HEK293 (cell line): ENCODE measurements around the gene HDHD5.

ENCODE experiments used
- CTCF ChIA-PET: fragments of 350-600 bp; formaldehyde crosslinking; extraction: SDS; loops from one replicate; lab custom pipeline; 2021; ENCODE audit warnings: antibody characterized with exemption; lab: Yijun Ruan, JAX
- POLR2A ChIA-PET: fragments of 300-600 bp; formaldehyde crosslinking; extraction: SDS; loops from one replicate; lab custom pipeline; 2020; ENCODE audit warnings: antibody characterized with exemption, inconsistent platforms; lab: Yijun Ruan, JAX
- H3K27ac ChIP-seq: fragments of 200-500 bp; sonication (Bioruptor generic); 2 replicates; pipeline ENCODE4 v1.5.1; 2014; ENCODE audit warnings: low read depth, low read length, control low read depth, inconsistent platforms; ENCODE audit errors: extremely low read depth
- H3K36me3 ChIP-seq, 2 experiments: fragments of 200-500 bp in 1 of 2; sonication (Bioruptor generic) in 1 of 2; 1 replicate in 1 of 2; 2 replicates in 1 of 2; pipeline ENCODE4 v1.5.1; 2014 to 2017; ENCODE audit warnings: inconsistent platforms in 2 of 2, low read length in 2 of 2; ENCODE audit not compliant: control insufficient read depth in 2 of 2, insufficient read depth in 1 of 2
- H3K4me1 ChIP-seq: fragments of 200-500 bp; sonication (Bioruptor generic); 2 replicates; pipeline ENCODE4 v1.5.1; 2014; ENCODE audit warnings: mild to moderate bottlenecking, low read length, inconsistent platforms; ENCODE audit not compliant: control insufficient read depth, insufficient read depth
- H3K4me3 ChIP-seq: 2 replicates; pipeline ENCODE4 v1.5.1; 2011; ENCODE audit warnings: low read depth, mild to moderate bottlenecking, control low read depth, low read length, moderate library complexity
- H3K9me3 ChIP-seq: fragments of 200-500 bp; sonication (Bioruptor generic); 2 replicates; pipeline ENCODE4 v1.5.1; 2014; ENCODE audit warnings: low read depth, low read length, inconsistent platforms; ENCODE audit not compliant: control insufficient read depth, insufficient read depth
- FEZF1 ChIP-seq: fragments of 450-650 bp; formaldehyde crosslinking; IDR thresholded peaks from 2 replicates; pipeline ENCODE4 v1.5.1; 2016; ENCODE audit warnings: missing biosample characterization, missing genetic modification characterization
- GLI4 ChIP-seq: fragments of 450-650 bp; formaldehyde crosslinking; IDR thresholded peaks from 2 replicates; pipeline ENCODE4 v1.5.1; 2016; ENCODE audit warnings: missing biosample characterization, missing genetic modification characterization
- SCRT2 ChIP-seq: fragments of 450-650 bp; formaldehyde crosslinking; IDR thresholded peaks from 2 replicates; pipeline ENCODE4 v1.5.1; 2016; ENCODE audit warnings: missing biosample characterization, missing genetic modification characterization
- ZBTB21 ChIP-seq: fragments of 450-650 bp; formaldehyde crosslinking; IDR thresholded peaks from 2 replicates; pipeline ENCODE4 v1.5.1; 2017; ENCODE audit warnings: missing biosample characterization, missing genetic modification characterization
- ZFHX2 ChIP-seq: fragments of 450-650 bp; formaldehyde crosslinking; conservative IDR thresholded peaks from 2 replicates; pipeline ENCODE4 v1.5.1; 2016; ENCODE audit warnings: missing biosample characterization, missing genetic modification characterization
- ZFP37 ChIP-seq: fragments of 450-650 bp; formaldehyde crosslinking; IDR thresholded peaks from 2 replicates; pipeline ENCODE4 v1.5.1; 2016; ENCODE audit warnings: missing biosample characterization, missing genetic modification characterization
- ZFP41 ChIP-seq: fragments of 450-650 bp; formaldehyde crosslinking; IDR thresholded peaks from 2 replicates; pipeline ENCODE4 v1.5.1; 2016; ENCODE audit warnings: missing biosample characterization, missing genetic modification characterization, borderline replicate concordance
- ZNF121 ChIP-seq: fragments of 450-650 bp; formaldehyde crosslinking; IDR thresholded peaks from 2 replicates; pipeline ENCODE4 v1.5.1; 2016; ENCODE audit warnings: missing biosample characterization, missing genetic modification characterization
- ZNF138 ChIP-seq: fragments of 450-650 bp; formaldehyde crosslinking; IDR thresholded peaks from 2 replicates; pipeline ENCODE4 v1.5.1; 2016; ENCODE audit warnings: missing biosample characterization, missing genetic modification characterization, borderline replicate concordance
- ZNF175 ChIP-seq: fragments of 450-650 bp; formaldehyde crosslinking; IDR thresholded peaks from 2 replicates; pipeline ENCODE4 v1.5.1; 2016; ENCODE audit warnings: missing biosample characterization, missing genetic modification characterization
- ZNF211 ChIP-seq: fragments of 450-650 bp; formaldehyde crosslinking; IDR thresholded peaks from 2 replicates; pipeline ENCODE4 v1.5.1; 2016; ENCODE audit warnings: low read depth, missing biosample characterization, missing genetic modification characterization
- ZNF366 ChIP-seq: fragments of 450-650 bp; formaldehyde crosslinking; conservative IDR thresholded peaks from 2 replicates; pipeline ENCODE4 v1.5.1; 2016; ENCODE audit warnings: missing biosample characterization, missing genetic modification characterization
- ZNF394 ChIP-seq: fragments of 450-650 bp; formaldehyde crosslinking; IDR thresholded peaks from 2 replicates; pipeline ENCODE4 v1.5.1; 2016; ENCODE audit warnings: missing biosample characterization, missing genetic modification characterization, mild to moderate bottlenecking, moderate library complexity, borderline replicate concordance
- ZNF423 ChIP-seq: fragments of 450-650 bp; formaldehyde crosslinking; IDR thresholded peaks from 2 replicates; pipeline ENCODE4 v1.5.1; 2016; ENCODE audit warnings: missing biosample characterization, missing genetic modification characterization
- ZNF48 ChIP-seq: fragments of 450-650 bp; formaldehyde crosslinking; IDR thresholded peaks from 2 replicates; pipeline ENCODE4 v1.5.1; 2016; ENCODE audit warnings: missing biosample characterization, missing genetic modification characterization
- ZNF510 ChIP-seq: fragments of 450-650 bp; formaldehyde crosslinking; IDR thresholded peaks from 2 replicates; pipeline ENCODE4 v1.5.1; 2018; ENCODE audit warnings: mild to moderate bottlenecking, missing genetic modification characterization, missing biosample characterization; ENCODE audit not compliant: insufficient replicate concordance
- ZNF529 ChIP-seq: fragments of 450-650 bp; formaldehyde crosslinking; IDR thresholded peaks from 2 replicates; pipeline ENCODE4 v1.5.1; 2017; ENCODE audit warnings: missing genetic modification characterization, missing biosample characterization; ENCODE audit not compliant: insufficient replicate concordance
- ZNF549 ChIP-seq: fragments of 450-650 bp; IDR thresholded peaks from 2 replicates; pipeline ENCODE4 v1.5.1; 2018; ENCODE audit warnings: missing biosample characterization, missing genetic modification characterization, mild to moderate bottlenecking, inconsistent platforms, moderate library complexity
- ZNF560 ChIP-seq: fragments of 450-650 bp; formaldehyde crosslinking; IDR thresholded peaks from 2 replicates; pipeline ENCODE4 v1.5.1; 2017; ENCODE audit warnings: missing biosample characterization, missing genetic modification characterization, borderline replicate concordance
- ZNF623 ChIP-seq: fragments of 450-650 bp; formaldehyde crosslinking; IDR thresholded peaks from 2 replicates; pipeline ENCODE4 v1.5.1; 2016; ENCODE audit warnings: missing biosample characterization, missing genetic modification characterization
- ZNF629 ChIP-seq: fragments of 450-650 bp; formaldehyde crosslinking; IDR thresholded peaks from 2 replicates; pipeline ENCODE4 v1.5.1; 2017; ENCODE audit warnings: missing biosample characterization, missing genetic modification characterization
- ZNF639 ChIP-seq: fragments of 450-650 bp; formaldehyde crosslinking; IDR thresholded peaks from 2 replicates; pipeline ENCODE4 v1.5.1; 2016; ENCODE audit warnings: missing biosample characterization, missing genetic modification characterization
- ZNF76 ChIP-seq: fragments of 450-650 bp; formaldehyde crosslinking; IDR thresholded peaks from 2 replicates; pipeline ENCODE4; 2016; ENCODE audit warnings: low read depth, missing biosample characterization, missing genetic modification characterization, borderline replicate concordance
- ZNF791 ChIP-seq: fragments of 450-650 bp; formaldehyde crosslinking; IDR thresholded peaks from 2 replicates; pipeline ENCODE4 v1.5.1; 2016; ENCODE audit warnings: missing biosample characterization, missing genetic modification characterization
- ZNF792 ChIP-seq: fragments of 450-650 bp; formaldehyde crosslinking; IDR thresholded peaks from 2 replicates; pipeline ENCODE4 v1.5.1; 2016; ENCODE audit warnings: missing biosample characterization, missing genetic modification characterization
- ZNF837 ChIP-seq: fragments of 450-650 bp; formaldehyde crosslinking; IDR thresholded peaks from 2 replicates; pipeline ENCODE4 v1.5.1; 2016; ENCODE audit warnings: missing biosample characterization, missing genetic modification characterization
- TF ChIP-seq, protein P1 (sequence below): fragments of 450-650 bp; formaldehyde crosslinking; IDR thresholded peaks from 2 replicates; pipeline ENCODE4 v1.5.1; 2017; ENCODE audit warnings: missing biosample characterization, missing genetic modification characterization

Gene HDHD5

GRCh38 chr22:17194213-17194612, 35.1 kb upstream of the HDHD5 start:
- CTCF ChIA-PET = interaction anchor here (0.5 to 9.2 kb wide), 2 partner anchors 22 to 229 kb away, joined by 5 to 51 read pairs; no protein-coding TSS in a partner anchor
- no peak overlapping the region for H3K27ac ChIP-seq
- H3K4me1 ChIP-seq = peaks cover 5% of the 10 kb centered on the region
- POLR2A ChIA-PET = interaction anchor here (1.1 kb wide), 1 partner anchor 23 kb away, joined by 3 read pairs; no protein-coding TSS in a partner anchor
- H3K9me3 ChIP-seq = no peaks in the 10 kb centered on the region
- no peak overlapping the region for H3K4me3 ChIP-seq
- H3K36me3 ChIP-seq = no peaks in the 10 kb centered on the region
- TF ChIP-seq ZBTB21 (tag by site-specific recombination) = no peak
- no peak for TF ChIP-seq ZNF138 (tag by site-specific recombination)
- no peak for TF ChIP-seq ZFP41 (tag by site-specific recombination)
- TF ChIP-seq ZNF529 (tag by site-specific recombination) = no peak
- TF ChIP-seq ZNF837 = no peak
- TF ChIP-seq ZNF394 (tag by site-specific recombination) = no peak
- TF ChIP-seq ZNF211 = no peak
- no peak for TF ChIP-seq ZNF792 (tag by site-specific recombination)
- TF ChIP-seq ZNF629 (tag by site-specific recombination) = no peak
- TF ChIP-seq ZNF48 (tag by site-specific recombination) = no peak
- no peak for TF ChIP-seq ZNF76 (tag by site-specific recombination)
- TF ChIP-seq ZNF560 (tag by site-specific recombination) = no peak
- no peak for TF ChIP-seq ZNF549 (tag by site-specific recombination)
- no peak for TF ChIP-seq ZNF623 (tag by site-specific recombination)
- no peak for TF ChIP-seq FEZF1
- no peak for TF ChIP-seq GLI4 (tag by site-specific recombination)

GRCh38 chr22:17192186-17192585, 33.1 kb upstream of the HDHD5 start:
- CTCF ChIA-PET = interaction anchor here (1.8 to 9.2 kb wide), 2 partner anchors 20 to 309 kb away, joined by 7 to 51 read pairs; no protein-coding TSS in a partner anchor
- Histone ChIP-seq H3K4me3 (no peak overlapping the region), H3K27ac (no peak overlapping the region), H3K9me3 (no peaks in the 10 kb centered on the region), H3K4me1 (peaks cover 5% of the 10 kb centered on the region), H3K36me3 (no peaks in the 10 kb centered on the region)
- TF ChIP-seq ZNF791 (tag by site-specific recombination) (no peak), ZFP37 (tag by site-specific recombination) (no peak), SCRT2 (tag by site-specific recombination) (no peak), ZNF423 (tag by site-specific recombination) (no peak), ZNF366 (no peak)
- TF ChIP-seq, protein P1, sequence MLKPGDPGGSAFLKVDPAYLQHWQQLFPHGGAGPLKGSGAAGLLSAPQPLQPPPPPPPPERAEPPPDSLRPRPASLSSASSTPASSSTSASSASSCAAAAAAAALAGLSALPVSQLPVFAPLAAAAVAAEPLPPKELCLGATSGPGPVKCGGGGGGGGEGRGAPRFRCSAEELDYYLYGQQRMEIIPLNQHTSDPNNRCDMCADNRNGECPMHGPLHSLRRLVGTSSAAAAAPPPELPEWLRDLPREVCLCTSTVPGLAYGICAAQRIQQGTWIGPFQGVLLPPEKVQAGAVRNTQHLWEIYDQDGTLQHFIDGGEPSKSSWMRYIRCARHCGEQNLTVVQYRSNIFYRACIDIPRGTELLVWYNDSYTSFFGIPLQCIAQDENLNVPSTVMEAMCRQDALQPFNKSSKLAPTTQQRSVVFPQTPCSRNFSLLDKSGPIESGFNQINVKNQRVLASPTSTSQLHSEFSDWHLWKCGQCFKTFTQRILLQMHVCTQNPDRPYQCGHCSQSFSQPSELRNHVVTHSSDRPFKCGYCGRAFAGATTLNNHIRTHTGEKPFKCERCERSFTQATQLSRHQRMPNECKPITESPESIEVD (tag by site-specific recombination) = no peak
- POLR2A ChIA-PET = no interaction called here

- ChIA-PET CTCF (interaction anchor here (0.9 to 9.2 kb wide), 2 partner anchors 19 to 109 kb away, joined by 4 to 51 read pairs; no protein-coding TSS in a partner anchor), POLR2A (no interaction called here)
- Histone ChIP-seq H3K4me1 (peaks cover 5% of the 10 kb centered on the region), H3K27ac (no peak overlapping the region), H3K9me3 (no peaks in the 10 kb centered on the region), H3K36me3 (no peaks in the 10 kb centered on the region), H3K4me3 (no peak overlapping the region)
- TF ChIP-seq ZFHX2 (tag by site-specific recombination) (no peak), ZNF510 (tag by site-specific recombination) (no peak), ZNF175 (tag by site-specific recombination) (no peak), ZNF121 (no peak), ZNF639 (no peak)
Measured at GRCh38 chr22:17191163-17191784, 32.2 kb upstream of the HDHD5 start.
